ENCODE data around the gene HTT. TPM values are rescaled to one million over a fixed set of nuclear protein-coding genes. Genes with fewer than 3 reads are reported as not detected.

The HTT gene
- total and polyA plus RNA-seq, 10 donors = 10.0 to 124 (median 84.4) TPM

- Histone ChIP-seq H3K27me3 (replicated peaks in 1 of 7) (no peaks in the 10 kb centered on the region), H3K27ac (no peak overlapping the region)
- 88 to 94% (median 90%) methylated on average over 13 to 19 of the region's 19 CpGs for WGBS, 5 donors
Measured at GRCh38 chr4:3250956-3251690, 176.6 kb downstream of the HTT start.

GRCh38 chr4:3251691-3252479 is 177.4 kb downstream of the HTT start:
- H3K27me3 ChIP-seq (replicated peaks in 1 of 7) = no peaks in the 10 kb centered on the region
- H3K36me3 ChIP-seq = peaks cover 0 to 34% (median 4%) of the 10 kb centered on the region in 6 donors
- H3K4me1 ChIP-seq = peaks cover 0 to 6% (median 0%) of the 10 kb centered on the region in 6 donors
- H3K27ac ChIP-seq = no peak overlapping the region
- DNase-seq = peak; percentile 68
- H3K9me3 ChIP-seq = no peaks in the 10 kb centered on the region
- intact Hi-C loops (cut with DNase I; ENCODE audit: low total_unique reads) = no loop called here
- WGBS, 5 donors = 86 to 97% (median 94%) methylated on average over 4 to 11 of the region's 11 CpGs
- H3K4me3 ChIP-seq = no peak overlapping the region
- TF ChIP-seq CTCF (IDR thresholded peaks at IDR 0.05 in 8 of 11, conservative IDR thresholded peaks at IDR 0.05 in 3 of 11) = no peak
- TF ChIP-seq POLR2AphosphoS5 (IDR thresholded peaks at IDR 0.05) = no peak
- TF ChIP-seq POLR2A (IDR thresholded peaks at IDR 0.05) = no peak

More at GRCh38 chr4:3250956-3251690, 176.6 kb downstream of the HTT start:
- peak; percentile 41 for DNase-seq
- intact Hi-C loops (cut with DNase I; ENCODE audit: low total_unique reads) = no loop called here
- Histone ChIP-seq H3K4me1 (peaks cover 0 to 6% (median 0%) of the 10 kb centered on the region in 6 donors), H3K4me3 (no peak overlapping the region), H3K9me3 (no peaks in the 10 kb centered on the region), H3K36me3 (peaks cover 0 to 26% (median 4%) of the 10 kb centered on the region in 6 donors)
- no peak for TF ChIP-seq CTCF (IDR thresholded peaks at IDR 0.05 in 8 of 11, conservative IDR thresholded peaks at IDR 0.05 in 3 of 11)
- no peak for TF ChIP-seq POLR2A (IDR thresholded peaks at IDR 0.05)
- no peak for TF ChIP-seq POLR2AphosphoS5 (IDR thresholded peaks at IDR 0.05)

- peaks cover 0 to 9% (median 0%) of the 10 kb centered on the region in 6 donors for H3K4me1 ChIP-seq
- no peaks in the 10 kb centered on the region for H3K27me3 ChIP-seq (replicated peaks in 1 of 7)
- H3K9me3 ChIP-seq = no peaks in the 10 kb centered on the region
- TF ChIP-seq POLR2A (IDR thresholded peaks at IDR 0.05) (no peak), POLR2AphosphoS5 (IDR thresholded peaks at IDR 0.05) (no peak), CTCF (IDR thresholded peaks at IDR 0.05 in 8 of 11, conservative IDR thresholded peaks at IDR 0.05 in 3 of 11) (no peak)
- intact Hi-C loops (cut with DNase I; ENCODE audit: low total_unique reads) = no loop called here
- peaks cover 0 to 34% (median 4%) of the 10 kb centered on the region in 6 donors for H3K36me3 ChIP-seq
- WGBS, 5 donors = 89 to 98% (median 95%) methylated on average over 3 of the region's 3 CpGs
- DNase-seq = no peak
- no peak overlapping the region for H3K4me3 ChIP-seq
- H3K27ac ChIP-seq = no peak overlapping the region
Measured at GRCh38 chr4:3252480-3252828, 178.0 kb downstream of the HTT start.

Data from spleen (tissue), 11 donors.